A549 (cell line): Measurements from ENCODE around the gene SELL. TPM values are rescaled to one million over a fixed set of nuclear protein-coding genes. Genes with fewer than 3 reads are reported as not detected.

Experiments used
- ATAC-seq, 2 experiments: fragments of 200-7000 bp in 1 of 2; fragments of >200 bp in 1 of 2; cut with Nextera tagmentation in 1 of 2; cut with Tn5 transposase in 1 of 2; 3 replicates each; pipeline versions ENCODE4 v1.8.0 to v1.9.1; 2018 to 2020; ENCODE audit warnings: mild to moderate bottlenecking in 1 of 2, moderate library complexity in 1 of 2
- CTCF ChIA-PET: fragments of 300-600 bp; sonication (Branson Sonifier 250); formaldehyde crosslinking; extraction: SDS; loops from one replicate; lab custom pipeline; 2021; ENCODE audit warnings: antibody characterized with exemption, inconsistent platforms; lab: Yijun Ruan, JAX
- POLR2A ChIA-PET: fragments of 350-600 bp; formaldehyde crosslinking; extraction: SDS; loops from one replicate; lab custom pipeline; 2021; ENCODE audit warnings: antibody characterized with exemption, inconsistent platforms; lab: Yijun Ruan, JAX
- DNase-seq, 2 experiments: peaks; one replicate each; pipeline versions ENCODE4 v3.0.0 to v3.0.0-alpha.2; 2011 to 2016; ENCODE audit warnings: low read depth in 1 of 2, low spot score in 1 of 2
- FAIRE-seq: peaks from 2 replicates; lab custom pipeline; 2011; peaks lifted over from hg19 to GRCh38; lab: Jason Lieb, UNC
- H3K27ac ChIP-seq, 2 experiments: fragments of >200 bp; sonication (Bioruptor Twin); formaldehyde crosslinking; 3 replicates each; pipeline ENCODE4 v1.5.1; 2016 to 2017
- H3K4me1 ChIP-seq: fragments of >200 bp; sonication (Bioruptor Twin); formaldehyde crosslinking; 3 replicates; pipeline ENCODE4 v1.6.1; 2016
- H3K4me2 ChIP-seq: fragments of >200 bp; sonication (Bioruptor Twin); formaldehyde crosslinking; 3 replicates; pipeline ENCODE4 v1.6.1; 2016
- H3K4me3 ChIP-seq: fragments of >200 bp; sonication (Bioruptor Twin); formaldehyde crosslinking; 3 replicates; pipeline ENCODE4 v1.5.1; 2016
- H3K9me3 ChIP-seq: fragments of >200 bp; sonication (Bioruptor Twin); formaldehyde crosslinking; 3 replicates; pipeline ENCODE4 v1.6.1; 2016
- BHLHE40 ChIP-seq: IDR thresholded peaks from 2 replicates; pipeline ENCODE4 v1.6.1; 2012; ENCODE audit warnings: low read depth, low read length, inconsistent platforms
- CEBPB ChIP-seq, 2 experiments: fragments of >200 bp in 1 of 2; sonication (Bioruptor Twin) in 1 of 2; formaldehyde crosslinking in 1 of 2; IDR thresholded peaks; 2 replicates each; pipeline ENCODE4 v1.6.1; 2012 to 2016
- CHD2 ChIP-seq: fragments of 150-350 bp; IDR thresholded peaks from 2 replicates; pipeline ENCODE4 v1.6.1; 2014; ENCODE audit warnings: low read length; ENCODE audit not compliant: partially characterized antibody
- CHD4 ChIP-seq: fragments of 200-600 bp; sonication (generic); IDR thresholded peaks from 2 replicates; pipeline ENCODE4 v1.6.1; 2016; ENCODE audit warnings: antibody characterized with exemption, mild to moderate bottlenecking, borderline replicate concordance
- EP300 ChIP-seq, 2 experiments: fragments of >200 bp; sonication (Bioruptor Twin); formaldehyde crosslinking; IDR thresholded peaks; 2 replicates in 1 of 2; 3 replicates in 1 of 2; pipeline ENCODE4 v1.6.1; 2016 to 2017
- ESRRA ChIP-seq: fragments of 150-350 bp; IDR thresholded peaks from 2 replicates; pipeline ENCODE4 v1.6.1; 2014; ENCODE audit warnings: mild to moderate bottlenecking, low read length, borderline replicate concordance
- FOSB ChIP-seq: fragments of 250-450 bp; sonication (Bioruptor Pico); IDR thresholded peaks from 2 replicates; pipeline ENCODE4 v1.5.0; 2020; ENCODE audit warnings: mild to moderate bottlenecking, moderate library complexity
- FOXS1 ChIP-seq: fragments of 250-450 bp; sonication (Bioruptor Pico); IDR thresholded peaks from 2 replicates; pipeline ENCODE4 v1.5.0; 2020; ENCODE audit warnings: mild to moderate bottlenecking, moderate library complexity
- GATA3 ChIP-seq: IDR thresholded peaks from 2 replicates; pipeline ENCODE4 v1.6.1; 2012; ENCODE audit warnings: borderline replicate concordance
- HEYL ChIP-seq: fragments of 250-450 bp; sonication (Bioruptor Pico); IDR thresholded peaks from 2 replicates; pipeline ENCODE4 v1.8.0; 2021; ENCODE audit warnings: mild to moderate bottlenecking, moderate library complexity
- HOXB13 ChIP-seq: fragments of 250-450 bp; sonication (Bioruptor Pico); IDR thresholded peaks from 2 replicates; pipeline ENCODE4 v1.5.0; 2020; ENCODE audit warnings: low read depth, mild to moderate bottlenecking, moderate library complexity
- HOXB5 ChIP-seq: fragments of 250-450 bp; sonication (Bioruptor Pico); IDR thresholded peaks from 2 replicates; pipeline ENCODE4 v1.5.0; 2020; ENCODE audit warnings: mild to moderate bottlenecking, moderate library complexity
- JUN ChIP-seq, 2 experiments: fragments of >200 bp; sonication (Bioruptor Twin); formaldehyde crosslinking; IDR thresholded peaks; 2 replicates in 1 of 2; 3 replicates in 1 of 2; pipeline ENCODE4 v1.6.1; 2016 to 2017
- KDM1A ChIP-seq: fragments of 200-600 bp; sonication (generic); IDR thresholded peaks from 2 replicates; pipeline ENCODE4 v1.6.1; 2016; ENCODE audit warnings: low read depth, mild to moderate bottlenecking
- KDM5A ChIP-seq: fragments of 200-600 bp; sonication (generic); IDR thresholded peaks from 2 replicates; pipeline ENCODE4 v1.6.1; 2016; ENCODE audit warnings: antibody characterized with exemption, mild to moderate bottlenecking
- MAZ ChIP-seq: fragments of 150-350 bp; IDR thresholded peaks from 2 replicates; pipeline ENCODE4 v1.6.1; 2014; ENCODE audit warnings: antibody characterized with exemption, low read depth, low read length, borderline replicate concordance
- NFE2L2 ChIP-seq: fragments of 150-350 bp; conservative IDR thresholded peaks from 2 replicates; pipeline ENCODE4 v1.6.1; 2014; ENCODE audit warnings: low read length
- NPAS2 ChIP-seq: fragments of 250-450 bp; sonication (Bioruptor Pico); IDR thresholded peaks from 2 replicates; pipeline ENCODE4 v1.8.0; 2022; ENCODE audit warnings: mild to moderate bottlenecking, moderate library complexity, borderline replicate concordance
- NR3C1 ChIP-seq: fragments of >200 bp; sonication (Bioruptor Twin); formaldehyde crosslinking; IDR thresholded peaks from 3 replicates; pipeline ENCODE4 v1.6.1; 2017
- RARB ChIP-seq: fragments of 250-450 bp; sonication (Bioruptor Pico); IDR thresholded peaks from 2 replicates; pipeline ENCODE4 v1.8.0; 2021; ENCODE audit warnings: mild to moderate bottlenecking, moderate library complexity
- RNF2 ChIP-seq: fragments of 200-600 bp; sonication (generic); IDR thresholded peaks from 2 replicates; pipeline ENCODE4 v1.6.1; 2016; ENCODE audit warnings: low read depth, mild to moderate bottlenecking, antibody characterized with exemption, moderate library complexity, borderline replicate concordance
- SMC3 ChIP-seq: fragments of >200 bp; sonication (Bioruptor Twin); formaldehyde crosslinking; IDR thresholded peaks from 3 replicates; pipeline ENCODE4 v1.6.1; 2018; ENCODE audit warnings: inconsistent platforms
- TFCP2L1 ChIP-seq: fragments of 250-450 bp; sonication (Bioruptor Pico); IDR thresholded peaks from 2 replicates; pipeline ENCODE4 v1.5.0; 2021; ENCODE audit warnings: mild to moderate bottlenecking
- TP53 ChIP-seq: fragments of 250-450 bp; sonication (Bioruptor Pico); IDR thresholded peaks from 2 replicates; pipeline ENCODE4 v1.5.0; 2021; ENCODE audit warnings: mild to moderate bottlenecking, moderate library complexity
- ZC3H11A ChIP-seq: fragments of 450-650 bp; IDR thresholded peaks from 2 replicates; pipeline ENCODE4 v1.6.1; 2014; ENCODE audit warnings: antibody characterized with exemption, mild to moderate bottlenecking
- ZFP36 ChIP-seq: fragments of 450-650 bp; IDR thresholded peaks from 2 replicates; pipeline ENCODE4 v1.6.1; 2014; ENCODE audit warnings: borderline replicate concordance; ENCODE audit not compliant: partially characterized antibody
- WGBS: methylation state at CpG from one replicate; pipeline ENCODE4 v1.1.6; 2017; ENCODE audit errors: missing lambda C conversion rate; 5-methylcytosine and 5-hydroxymethylcytosine counted together
- polyA plus RNA-seq, 4 experiments: library from polyadenylated mRNA; depleted of rRNA in 3 of 4; stranded (reverse); fragments of >200 nt; fragmentation: RNase III in 1 of 4; extraction: RNeasy Plus Mini Kit Qiagen cat#74134 plus additional on column Dnase treatment in 1 of 4; gene quantifications; 2 replicates in 3 of 4; 3 replicates in 1 of 4; pipeline ENCODE4 v1.2.3, GENCODE V29; 2011 to 2017
- TF ChIP-seq, protein P1 (sequence below): fragments of 150-350 bp; IDR thresholded peaks from 2 replicates; pipeline ENCODE4 v1.6.1; 2014; ENCODE audit warnings: low read depth, mild to moderate bottlenecking, low read length
- TF ChIP-seq, protein P2 (sequence below): IDR thresholded peaks from 2 replicates; pipeline ENCODE4 v1.6.1; 2012
- TF ChIP-seq, protein P3 (sequence below): fragments of 450-650 bp; IDR thresholded peaks from 2 replicates; pipeline ENCODE4 v1.6.1; 2014; ENCODE audit warnings: antibody characterized with exemption

The SELL gene
- polyA plus RNA-seq, 2 of the 4 experiments (the other 2 are of a cell fraction): 0.39 TPM

DNA sequence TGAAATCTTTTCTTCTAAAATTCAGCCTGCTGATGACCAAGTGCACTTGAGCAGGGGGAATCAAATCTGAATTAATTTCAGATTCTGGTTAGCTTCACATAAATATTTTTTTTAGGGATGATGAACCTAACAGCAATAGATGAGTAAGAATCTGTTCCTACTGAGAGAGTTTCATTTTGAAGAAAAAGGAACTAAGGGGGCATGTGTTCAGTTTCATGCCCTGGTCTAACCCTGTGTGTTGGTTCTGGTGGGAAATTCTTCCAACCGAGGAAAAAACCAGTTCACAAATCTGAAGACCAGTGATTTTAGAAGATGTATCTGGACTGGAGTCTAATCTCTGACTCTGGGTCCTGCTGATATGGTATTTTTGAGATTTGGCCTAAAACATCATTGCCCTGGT lies 13.7 kb downstream of the SELL start (continued):
- TF ChIP-seq JUN (IDR thresholded peaks at IDR 0.05) (no peak), EP300 (IDR thresholded peaks at IDR 0.05) (no peak)

DNA sequence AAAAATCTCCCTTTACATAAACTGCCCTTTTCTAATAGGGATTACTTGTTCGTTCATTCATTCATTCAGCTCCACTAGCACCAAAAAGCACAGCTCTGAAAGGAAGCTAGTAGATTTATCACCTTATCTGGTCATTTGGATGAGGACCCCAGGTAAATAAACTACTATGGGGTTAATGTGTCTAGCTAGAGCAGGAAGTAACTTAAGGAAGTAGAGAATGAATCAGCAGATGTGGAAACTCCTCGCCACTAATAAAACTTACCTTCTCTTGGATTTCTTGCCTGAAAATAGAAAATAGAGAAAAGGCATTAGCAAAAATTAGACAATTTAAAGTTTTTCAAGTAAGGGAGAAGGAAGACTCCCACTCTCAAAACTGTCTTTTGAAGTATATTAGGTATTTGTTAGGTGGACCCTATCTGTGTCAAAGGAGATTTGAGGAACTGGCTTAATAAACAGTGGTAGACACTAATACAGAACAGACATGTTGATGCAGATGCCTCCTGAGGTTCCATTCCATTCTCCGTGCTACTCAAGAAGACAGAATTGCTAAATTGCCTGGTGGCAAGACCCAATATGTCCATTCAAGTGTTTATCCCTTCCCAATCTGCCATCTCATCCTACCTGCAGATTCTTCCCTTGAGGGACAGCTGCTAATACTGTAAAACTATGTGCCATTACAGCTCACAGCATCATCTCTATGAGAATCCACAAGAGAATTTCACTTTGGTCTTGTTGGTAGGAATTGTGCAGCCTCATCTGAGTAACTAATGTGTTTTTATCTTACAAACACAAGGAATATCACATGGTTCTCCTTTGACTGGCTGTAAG lies 14.9 kb downstream of the SELL start:
- WGBS: 46% methylated on average over 3 of the region's 3 CpGs
- Histone ChIP-seq H3K9me3 (no peaks in the 10 kb centered on the region), H3K4me1 (no peaks in the 10 kb centered on the region), H3K4me3 (no peak overlapping the region), H3K4me2 (no peak overlapping the region), H3K27ac (no peak overlapping the region)
- no peak for ATAC-seq
- ChIA-PET CTCF (interaction anchor here (0.6 to 1.5 kb wide), 3 partner anchors 14 to 95 kb away, joined by 4 to 5 read pairs (median 4); no protein-coding TSS in a partner anchor), POLR2A (no interaction called here)
- no peak for DNase-seq
- FAIRE-seq: no peak
- TF ChIP-seq MAZ (no peak), JUN (IDR thresholded peaks at IDR 0.05) (no peak), NFE2L2 (no peak), RARB (CRISPR knock-in tag) (no peak), HOXB13 (no peak), TP53 (no peak), SMC3 (no peak), CHD2 (no peak)

DNA sequence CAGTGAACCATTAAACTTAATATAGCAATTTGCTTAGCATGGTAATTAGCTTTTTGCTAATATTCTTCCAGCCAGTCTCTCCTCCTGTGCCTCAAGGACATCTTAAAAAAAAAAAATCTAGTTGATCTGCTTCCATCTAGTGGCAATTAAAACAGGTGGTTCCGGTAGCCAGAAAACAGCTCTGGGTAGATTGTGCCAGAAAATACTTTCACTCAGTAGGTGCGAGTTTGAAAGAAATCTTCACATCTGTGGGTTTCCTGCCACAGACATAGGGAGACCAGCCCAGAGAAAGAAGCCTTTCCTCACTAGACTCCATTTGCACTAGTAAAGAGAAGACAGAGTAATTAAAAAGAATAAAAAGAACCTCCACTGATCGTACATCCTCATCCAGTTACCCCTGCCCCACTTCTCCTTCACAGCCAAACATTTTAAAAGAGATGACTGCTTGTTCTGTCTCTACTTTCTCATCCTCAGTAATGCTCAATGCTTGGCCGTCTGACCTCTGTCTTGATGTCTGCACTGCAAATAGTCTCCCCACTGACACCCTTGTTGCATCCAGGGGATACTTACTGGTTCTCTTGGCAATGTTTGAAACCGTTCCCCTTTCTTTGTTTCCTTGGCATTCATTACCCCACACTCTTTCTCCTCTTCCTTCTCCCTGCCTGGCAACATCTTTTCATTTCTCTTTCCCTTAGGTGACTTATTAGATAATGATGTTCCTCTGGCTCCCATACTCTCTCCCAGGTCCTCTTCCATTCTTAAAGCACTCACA lies 16.9 kb downstream of the SELL start:
- Histone ChIP-seq H3K4me3 (no peak overlapping the region), H3K4me2 (no peak overlapping the region), H3K4me1 (no peaks in the 10 kb centered on the region), H3K27ac (no peak overlapping the region), H3K9me3 (no peaks in the 10 kb centered on the region)
- no peak for DNase-seq
- ChIA-PET CTCF (interaction anchor here (0.6 to 1.1 kb wide), 3 partner anchors 15 to 931 kb away, joined by 3 to 4 read pairs (median 4); no protein-coding TSS in a partner anchor), POLR2A (no interaction called here)
- TF ChIP-seq NFE2L2: no peak
- TF ChIP-seq MAZ: no peak
- TF ChIP-seq, protein P1, sequence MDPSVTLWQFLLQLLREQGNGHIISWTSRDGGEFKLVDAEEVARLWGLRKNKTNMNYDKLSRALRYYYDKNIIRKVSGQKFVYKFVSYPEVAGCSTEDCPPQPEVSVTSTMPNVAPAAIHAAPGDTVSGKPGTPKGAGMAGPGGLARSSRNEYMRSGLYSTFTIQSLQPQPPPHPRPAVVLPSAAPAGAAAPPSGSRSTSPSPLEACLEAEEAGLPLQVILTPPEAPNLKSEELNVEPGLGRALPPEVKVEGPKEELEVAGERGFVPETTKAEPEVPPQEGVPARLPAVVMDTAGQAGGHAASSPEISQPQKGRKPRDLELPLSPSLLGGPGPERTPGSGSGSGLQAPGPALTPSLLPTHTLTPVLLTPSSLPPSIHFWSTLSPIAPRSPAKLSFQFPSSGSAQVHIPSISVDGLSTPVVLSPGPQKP: no peak
- no peak for TF ChIP-seq TP53
- no peak for TF ChIP-seq NR3C1
- no peak for TF ChIP-seq KDM5A
- TF ChIP-seq ESRRA: no peak
- TF ChIP-seq CHD4: no peak
- no peak for TF ChIP-seq KDM1A
- TF ChIP-seq CEBPB (IDR thresholded peaks at IDR 0.05): no peak
- no peak for TF ChIP-seq FOSB (CRISPR knock-in tag)
- TF ChIP-seq, protein P2, sequence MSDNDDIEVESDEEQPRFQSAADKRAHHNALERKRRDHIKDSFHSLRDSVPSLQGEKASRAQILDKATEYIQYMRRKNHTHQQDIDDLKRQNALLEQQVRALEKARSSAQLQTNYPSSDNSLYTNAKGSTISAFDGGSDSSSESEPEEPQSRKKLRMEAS: no peak
- no peak for TF ChIP-seq GATA3
- no peak for ATAC-seq
- FAIRE-seq: no peak
- 50% methylated on average over 5 of the region's 5 CpGs for WGBS

DNA sequence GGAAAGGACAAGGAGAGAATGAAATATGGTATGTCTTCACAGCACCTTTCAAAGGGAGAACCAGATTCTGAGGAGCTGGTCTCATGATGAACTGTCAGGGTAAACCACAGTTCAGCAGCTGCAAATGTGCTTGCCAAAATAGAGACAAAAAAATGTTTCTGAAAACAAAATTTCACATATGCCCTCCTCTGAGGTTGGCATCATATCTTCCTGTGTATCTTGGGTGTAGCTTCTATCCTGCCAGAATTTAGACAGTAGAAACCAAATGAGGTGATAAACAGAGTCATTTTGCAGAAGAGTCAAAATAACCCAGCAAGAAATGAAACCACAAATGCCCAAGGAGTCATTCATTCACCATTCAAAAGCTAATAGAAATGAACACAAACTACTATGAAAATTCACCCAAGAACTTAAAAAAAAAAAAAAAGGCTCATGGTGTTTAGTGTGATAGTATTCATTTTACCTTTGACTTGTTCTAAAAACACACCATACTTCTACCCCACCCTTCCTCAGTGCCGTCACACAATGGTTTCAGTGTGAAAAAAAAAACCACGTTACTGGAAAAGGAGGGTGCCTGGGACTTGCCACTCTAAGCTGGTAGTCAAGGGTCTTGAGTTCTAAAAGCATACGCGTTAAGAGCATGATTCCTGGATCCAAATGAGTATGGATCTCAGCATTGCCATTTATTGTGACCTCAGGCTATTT lies 18.5 kb downstream of the SELL start:
- Histone ChIP-seq H3K4me2 (no peak overlapping the region), H3K4me1 (no peaks in the 10 kb centered on the region), H3K27ac (no peak overlapping the region), H3K4me3 (no peak overlapping the region), H3K9me3 (no peaks in the 10 kb centered on the region)
- POLR2A ChIA-PET: no interaction called here
- no peak for DNase-seq
- CTCF ChIA-PET: interaction anchor here (1.3 to 2.1 kb wide), 3 partner anchors 35 to 147 kb away, joined by 3 to 7 read pairs (median 3); no protein-coding TSS in a partner anchor
- WGBS: 80% methylated on average over 4 of the region's 4 CpGs
- TF ChIP-seq ZC3H11A (no peak), ZFP36 (no peak), HOXB5 (CRISPR knock-in tag) (no peak), HEYL (no peak), NPAS2 (CRISPR knock-in tag) (no peak), BHLHE40 (no peak), EP300 (IDR thresholded peaks at IDR 0.05) (no peak), FOXS1 (CRISPR knock-in tag) (no peak), CHD2 (no peak), TFCP2L1 (CRISPR knock-in tag) (no peak), RNF2 (no peak)
- TF ChIP-seq, protein P3, sequence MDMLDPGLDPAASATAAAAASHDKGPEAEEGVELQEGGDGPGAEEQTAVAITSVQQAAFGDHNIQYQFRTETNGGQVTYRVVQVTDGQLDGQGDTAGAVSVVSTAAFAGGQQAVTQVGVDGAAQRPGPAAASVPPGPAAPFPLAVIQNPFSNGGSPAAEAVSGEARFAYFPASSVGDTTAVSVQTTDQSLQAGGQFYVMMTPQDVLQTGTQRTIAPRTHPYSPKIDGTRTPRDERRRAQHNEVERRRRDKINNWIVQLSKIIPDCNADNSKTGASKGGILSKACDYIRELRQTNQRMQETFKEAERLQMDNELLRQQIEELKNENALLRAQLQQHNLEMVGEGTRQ: no peak
- FAIRE-seq: no peak
- ATAC-seq: no peak
